SJSA1 (cell line): Measurements from ENCODE around the gene SUPT3H. TPM values are rescaled to one million over a fixed set of nuclear protein-coding genes. Genes with fewer than 3 reads are reported as not detected.

Experiments
- DNase-seq, 2 experiments: peaks; one replicate each; pipeline ENCODE4 v3.0.0-alpha.2; 2015 to 2020; ENCODE audit warnings: low spot score in 2 of 2, low read depth in 1 of 2
- H3K27ac ChIP-seq: fragments of 250-450 bp; sonication (Bioruptor Pico); 2 replicates; pipeline ENCODE4 v1.5.1; 2020; ENCODE audit warnings: mild to moderate bottlenecking, moderate library complexity
- H3K27me3 ChIP-seq: fragments of 250-450 bp; sonication (Bioruptor Pico); replicated peaks from 2 replicates; pipeline ENCODE4 v1.5.1; 2020; ENCODE audit warnings: mild to moderate bottlenecking, moderate library complexity
- H3K36me3 ChIP-seq: fragments of 250-450 bp; sonication (Bioruptor Pico); 2 replicates; pipeline ENCODE4 v1.5.1; 2020; ENCODE audit warnings: mild to moderate bottlenecking
- H3K4me1 ChIP-seq: fragments of 250-450 bp; sonication (Bioruptor Pico); replicated peaks from 2 replicates; pipeline ENCODE4 v1.6.1; 2021; ENCODE audit warnings: mild to moderate bottlenecking
- H3K4me3 ChIP-seq: fragments of 250-450 bp; sonication (Bioruptor Pico); 2 replicates; pipeline ENCODE4 v1.5.1; 2020; ENCODE audit warnings: mild to moderate bottlenecking
- H3K9me3 ChIP-seq: fragments of 250-450 bp; sonication (Bioruptor Pico); replicated peaks from 2 replicates; pipeline ENCODE4 v1.5.1; 2020; ENCODE audit warnings: mild to moderate bottlenecking
- total RNA-seq: library from RNA; depleted of rRNA; stranded (reverse); fragments of >200 nt; shearing (Covaris generic); gene quantifications from 2 replicates; pipeline ENCODE4 v1.2.3, GENCODE V29; 2014

SUPT3H gene
- total RNA-seq, 1 experiment from 2014 or later = 6.7 TPM

DNA sequence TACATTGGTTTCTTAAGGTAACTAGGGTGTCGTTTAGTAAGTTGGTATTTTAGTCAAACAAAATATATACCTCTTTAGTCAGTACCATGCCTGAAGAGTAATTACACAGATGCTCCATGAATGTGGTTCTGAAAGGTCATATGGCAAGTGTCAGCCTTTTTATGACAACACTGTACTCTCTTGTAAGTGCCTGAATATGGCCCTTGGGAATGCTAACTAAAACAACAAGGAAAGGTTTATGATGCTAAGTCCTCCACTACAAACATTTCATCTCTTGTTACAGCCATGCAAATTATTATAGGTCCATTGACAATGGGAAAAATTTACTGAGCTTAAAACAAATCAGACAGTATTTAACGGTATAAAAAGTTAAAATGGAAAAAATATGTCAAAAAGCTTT, 39.0 kb upstream of the SUPT3H start:
- no peak for DNase-seq

DNA sequence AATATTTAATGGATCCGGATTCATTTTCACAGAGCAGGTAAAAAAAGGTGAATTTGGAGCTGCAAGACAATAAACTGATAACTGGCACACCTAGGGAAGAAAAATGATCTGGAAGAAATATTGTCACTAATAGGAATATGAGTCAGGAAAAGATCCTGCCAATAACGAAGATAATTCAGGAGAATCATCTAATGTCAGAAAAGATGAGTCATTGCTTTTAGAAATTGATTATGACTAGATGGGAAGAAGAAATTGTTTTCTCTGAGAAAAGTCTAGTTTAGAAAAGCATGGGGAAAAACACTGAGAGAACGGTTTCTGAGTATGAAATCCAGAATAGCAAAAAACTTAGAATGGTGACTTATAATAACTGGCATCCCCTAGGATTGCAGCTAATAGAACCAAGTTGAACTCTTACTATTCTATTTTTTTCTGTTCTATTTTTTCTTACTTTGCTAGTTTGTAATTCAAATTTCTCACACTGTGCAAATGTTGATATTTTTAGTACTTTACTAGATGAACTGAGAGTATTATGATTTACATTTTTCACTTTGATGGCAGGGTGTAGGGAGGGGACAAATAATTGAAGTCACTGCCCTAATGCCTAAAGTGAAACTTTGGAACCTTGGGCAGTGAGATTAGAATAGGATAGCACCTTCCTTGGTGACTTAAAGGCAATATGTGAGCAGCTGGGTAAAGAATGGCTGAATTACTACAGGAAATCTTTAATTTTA, 38.2 kb upstream of the SUPT3H start:
- H3K4me3 ChIP-seq = no peak overlapping the region
- DNase-seq = no peak
- no peaks in the 10 kb centered on the region for H3K9me3 ChIP-seq
- no peaks in the 10 kb centered on the region for H3K27me3 ChIP-seq
- H3K27ac ChIP-seq = no peak overlapping the region
- H3K36me3 ChIP-seq = no peaks in the 10 kb centered on the region
- H3K4me1 ChIP-seq = peaks cover 14% of the 10 kb centered on the region

More for the DNA sequence above, 39.0 kb upstream of the SUPT3H start:
- no peaks in the 10 kb centered on the region for H3K9me3 ChIP-seq
- no peak overlapping the region for H3K4me3 ChIP-seq
- H3K4me1 ChIP-seq = peaks cover 14% of the 10 kb centered on the region
- no peaks in the 10 kb centered on the region for H3K36me3 ChIP-seq
- H3K27me3 ChIP-seq = no peaks in the 10 kb centered on the region
- no peak overlapping the region for H3K27ac ChIP-seq

DNA sequence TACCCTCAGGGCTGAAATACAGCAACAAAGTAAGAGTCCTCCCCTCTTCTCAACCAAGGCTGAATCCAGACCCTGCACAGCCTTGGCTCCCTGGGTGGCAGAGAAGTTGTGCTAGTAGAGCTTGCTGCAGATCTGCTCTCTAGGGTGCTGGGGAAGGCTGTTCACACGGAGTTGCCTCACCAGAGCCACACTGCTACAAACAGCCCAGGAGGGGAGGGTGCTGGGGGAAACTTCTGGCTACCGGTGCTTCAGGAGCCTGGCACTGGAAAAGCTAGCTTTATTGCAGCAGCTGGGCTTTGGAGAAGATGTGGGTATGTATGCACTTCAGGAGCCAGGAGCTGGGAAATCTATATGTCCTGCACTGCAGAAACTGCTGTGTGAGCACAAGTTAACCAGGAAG, 37.6 kb upstream of the SUPT3H start:
- Histone ChIP-seq H3K9me3 (no peaks in the 10 kb centered on the region), H3K4me1 (peaks cover 14% of the 10 kb centered on the region), H3K36me3 (no peaks in the 10 kb centered on the region), H3K27ac (no peak overlapping the region), H3K4me3 (no peak overlapping the region), H3K27me3 (no peaks in the 10 kb centered on the region)
- no peak for DNase-seq

DNA sequence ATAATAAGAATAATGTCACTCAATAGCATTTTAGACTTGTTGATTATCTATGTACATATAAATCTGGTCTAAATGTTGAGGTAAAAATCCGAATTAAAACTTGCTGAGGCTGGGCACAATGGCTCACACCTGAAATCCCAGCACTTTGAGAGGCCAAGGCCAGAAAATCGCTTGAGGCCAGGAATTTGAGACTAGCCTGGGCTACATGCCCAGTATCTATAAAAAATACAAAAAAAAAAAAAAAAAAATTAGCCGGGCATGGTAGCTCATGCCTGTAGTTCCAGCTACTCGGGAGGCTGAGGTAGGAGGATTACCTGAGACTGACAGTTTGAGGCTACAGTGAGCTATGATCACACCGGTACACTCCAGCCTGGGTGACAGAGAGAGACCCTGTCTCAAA, 34.2 kb upstream of the SUPT3H start:
- H3K9me3 ChIP-seq = no peaks in the 10 kb centered on the region
- DNase-seq = no peak
- H3K27ac ChIP-seq = no peak overlapping the region
- no peak overlapping the region for H3K4me3 ChIP-seq
- H3K4me1 ChIP-seq = no peaks in the 10 kb centered on the region
- H3K27me3 ChIP-seq = no peaks in the 10 kb centered on the region
- H3K36me3 ChIP-seq = no peaks in the 10 kb centered on the region

DNA sequence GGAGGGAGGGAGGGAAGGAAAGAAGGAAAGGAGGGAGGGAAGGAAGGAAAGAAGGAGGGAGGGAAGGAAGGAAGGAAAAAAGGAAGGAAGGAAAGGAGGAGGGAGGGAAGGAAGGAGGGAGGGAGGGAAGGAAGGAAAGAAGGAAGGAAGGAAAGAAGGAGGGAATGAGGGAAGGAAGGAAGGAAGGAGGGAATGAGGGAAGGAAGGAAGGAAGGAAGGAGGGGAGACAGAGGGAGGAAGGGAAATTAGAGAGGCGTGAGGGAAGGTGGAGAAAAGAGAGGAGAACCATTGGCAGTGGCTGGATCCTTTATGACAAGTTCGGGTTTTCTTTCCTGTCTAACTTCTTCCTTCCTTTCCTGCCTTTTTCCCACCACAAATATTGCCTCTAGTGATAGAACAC, 22.3 kb upstream of the SUPT3H start:
- Histone ChIP-seq H3K4me1 (no peaks in the 10 kb centered on the region), H3K27me3 (no peaks in the 10 kb centered on the region), H3K36me3 (no peaks in the 10 kb centered on the region), H3K4me3 (no peak overlapping the region), H3K9me3 (no peaks in the 10 kb centered on the region), H3K27ac (no peak overlapping the region)
- no peak for DNase-seq

DNA sequence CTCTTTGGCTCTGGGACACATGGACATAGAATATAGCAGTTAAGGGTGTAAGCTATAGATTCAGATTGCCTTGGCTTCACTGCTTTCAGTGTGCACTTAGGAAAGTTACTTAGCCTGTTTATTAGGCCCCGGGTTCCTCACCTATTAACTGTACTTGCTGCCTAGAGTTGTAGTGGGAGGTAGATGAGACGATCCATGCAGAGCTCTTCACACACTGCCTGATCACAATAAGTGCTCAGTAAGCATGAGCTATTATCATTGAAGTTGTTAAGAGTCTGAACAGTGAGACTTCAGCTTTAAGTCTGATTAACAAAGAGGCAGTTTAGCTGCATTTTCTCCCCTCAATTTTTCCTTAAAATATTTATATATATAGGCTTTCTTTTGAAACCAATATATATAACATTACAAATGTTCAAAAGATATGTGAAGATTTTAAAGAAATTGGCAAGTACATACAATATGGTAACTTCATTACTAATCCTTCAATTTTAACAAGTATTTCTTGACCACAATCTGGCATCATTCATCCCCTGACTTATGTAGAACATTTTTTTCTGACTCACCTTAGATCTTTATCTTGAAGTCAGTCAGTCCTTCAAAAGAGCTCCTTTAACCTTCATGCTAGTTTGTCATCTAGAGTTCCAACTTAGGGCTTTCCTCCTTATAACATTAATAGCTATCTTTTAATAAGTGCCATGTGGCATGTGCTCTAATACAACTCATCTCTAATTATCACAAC, 20.5 kb upstream of the SUPT3H start:
- Histone ChIP-seq H3K27ac (no peak overlapping the region), H3K27me3 (no peaks in the 10 kb centered on the region), H3K4me1 (no peaks in the 10 kb centered on the region), H3K4me3 (no peak overlapping the region), H3K36me3 (no peaks in the 10 kb centered on the region), H3K9me3 (no peaks in the 10 kb centered on the region)
- DNase-seq = no peak

DNA sequence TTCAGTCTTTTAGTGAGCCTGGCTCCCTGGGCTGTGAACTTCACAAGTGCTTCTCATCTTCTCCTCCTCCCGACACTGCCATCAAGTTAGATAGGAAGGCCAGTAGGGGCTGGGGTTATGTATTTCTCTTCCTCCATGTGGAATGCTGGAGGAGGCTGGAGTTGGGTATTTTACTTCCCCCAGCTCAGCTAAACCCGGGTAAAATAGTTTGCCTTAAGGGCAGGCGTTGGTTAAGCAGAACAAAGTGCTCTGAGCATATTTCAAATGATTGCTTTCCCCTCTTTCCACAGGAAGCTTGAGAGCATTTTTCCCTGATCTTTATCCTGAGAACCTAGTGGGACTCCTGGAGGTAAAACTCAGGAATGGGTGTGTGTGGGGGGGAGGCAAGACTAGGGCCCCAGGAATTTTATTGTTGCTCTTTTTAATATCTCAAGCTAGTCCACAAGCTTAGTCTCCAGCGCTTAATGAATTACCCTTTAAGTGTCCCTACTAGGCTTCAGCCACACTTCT, 16.9 kb upstream of the SUPT3H start:
- Histone ChIP-seq H3K36me3 (no peaks in the 10 kb centered on the region), H3K4me3 (no peak overlapping the region), H3K27me3 (no peaks in the 10 kb centered on the region), H3K9me3 (no peaks in the 10 kb centered on the region), H3K27ac (no peak overlapping the region), H3K4me1 (no peaks in the 10 kb centered on the region)
- no peak for DNase-seq

DNA sequence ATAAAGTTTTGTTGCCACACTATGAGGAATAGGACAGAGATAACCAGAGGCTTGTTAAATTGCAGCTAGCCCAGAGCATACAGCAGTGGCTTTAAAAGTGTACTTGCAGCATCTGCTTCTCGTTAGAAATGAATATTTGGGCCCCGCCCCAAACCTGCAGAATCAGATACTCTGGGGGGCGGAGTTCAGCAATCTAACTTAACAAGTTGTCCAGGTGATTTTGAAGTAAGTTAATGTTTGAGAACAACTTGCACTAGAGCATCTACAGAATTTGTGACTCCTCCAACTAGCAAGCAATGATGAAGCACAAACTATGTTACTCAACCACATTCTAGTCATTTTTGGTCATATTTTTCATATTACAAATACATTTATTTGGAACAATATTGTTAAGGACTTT, 10.6 kb upstream of the SUPT3H start:
- Histone ChIP-seq H3K4me1 (peaks cover 15% of the 10 kb centered on the region), H3K4me3 (no peak overlapping the region), H3K27ac (no peak overlapping the region), H3K36me3 (no peaks in the 10 kb centered on the region), H3K9me3 (no peaks in the 10 kb centered on the region), H3K27me3 (no peaks in the 10 kb centered on the region)
- no peak for DNase-seq

DNA sequence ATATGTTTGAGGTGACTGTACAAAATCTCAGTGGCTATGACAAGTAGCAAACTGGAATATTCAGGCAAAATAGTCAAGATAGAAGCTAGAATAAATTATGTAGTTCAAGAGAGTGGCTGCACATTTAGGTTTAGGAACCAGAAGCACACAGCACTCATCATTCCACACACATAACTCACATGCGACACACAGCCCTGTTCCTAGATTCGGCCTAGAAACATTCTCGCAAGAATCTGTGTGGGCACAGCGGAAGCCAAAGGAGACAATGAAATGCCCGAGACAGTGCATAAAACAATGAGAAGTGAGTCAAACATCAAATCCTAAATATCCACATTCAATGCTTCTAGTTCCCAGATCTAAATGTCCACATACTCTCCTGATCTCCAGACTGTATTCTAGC, 9.5 kb upstream of the SUPT3H start:
- Histone ChIP-seq H3K36me3 (no peaks in the 10 kb centered on the region), H3K27ac (no peak overlapping the region), H3K9me3 (no peaks in the 10 kb centered on the region), H3K4me1 (peaks cover 15% of the 10 kb centered on the region), H3K4me3 (no peak overlapping the region), H3K27me3 (no peaks in the 10 kb centered on the region)
- DNase-seq = peak; percentile 40 to 53

DNA sequence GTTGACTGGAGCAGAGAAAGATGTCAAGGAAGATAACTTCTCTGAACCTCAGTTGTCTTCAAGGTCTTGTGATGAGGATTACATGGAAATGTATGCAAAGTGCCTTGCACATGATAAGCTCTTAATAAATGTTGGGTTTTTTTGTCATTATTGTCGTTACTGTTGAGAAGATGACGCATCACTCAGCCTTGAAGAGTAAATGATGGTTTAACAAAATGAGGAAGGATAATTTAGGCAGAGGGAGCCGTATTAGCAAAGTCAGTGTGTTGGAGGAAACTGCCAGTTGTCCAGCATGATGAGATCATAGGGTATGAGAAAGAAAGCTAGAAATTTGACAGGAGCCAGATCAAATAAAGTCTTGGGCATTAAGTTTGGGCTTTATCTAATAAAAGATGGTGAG, 8.8 kb upstream of the SUPT3H start:
- DNase-seq = no peak

DNA sequence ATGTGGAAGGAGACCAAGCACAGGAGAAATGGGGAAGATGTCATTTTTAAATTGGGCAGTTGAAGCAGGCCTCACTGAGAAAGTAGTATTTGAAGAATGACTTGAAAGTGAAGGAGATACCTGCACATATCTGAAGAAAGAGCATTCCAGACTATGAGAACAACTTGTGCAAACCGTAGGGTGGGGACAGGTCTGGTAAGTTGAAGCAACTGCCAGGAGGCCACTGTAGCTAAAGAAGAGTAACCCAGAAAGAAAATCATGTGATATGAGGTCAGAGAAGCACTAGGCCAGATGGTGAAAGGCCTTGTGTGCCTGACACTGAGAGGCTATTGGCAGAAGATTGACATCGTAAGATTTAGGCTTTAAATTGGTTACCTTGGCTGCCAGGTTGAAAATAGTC, 4.7 kb upstream of the SUPT3H start:
- H3K4me3 ChIP-seq = no peak overlapping the region
- no peaks in the 10 kb centered on the region for H3K36me3 ChIP-seq
- H3K27me3 ChIP-seq = no peaks in the 10 kb centered on the region

More for the DNA sequence above, 8.8 kb upstream of the SUPT3H start:
- peaks cover 15% of the 10 kb centered on the region for H3K4me1 ChIP-seq
- H3K4me3 ChIP-seq = no peak overlapping the region
- no peaks in the 10 kb centered on the region for H3K36me3 ChIP-seq
- no peaks in the 10 kb centered on the region for H3K9me3 ChIP-seq
- H3K27me3 ChIP-seq = no peaks in the 10 kb centered on the region
- no peak overlapping the region for H3K27ac ChIP-seq

DNA sequence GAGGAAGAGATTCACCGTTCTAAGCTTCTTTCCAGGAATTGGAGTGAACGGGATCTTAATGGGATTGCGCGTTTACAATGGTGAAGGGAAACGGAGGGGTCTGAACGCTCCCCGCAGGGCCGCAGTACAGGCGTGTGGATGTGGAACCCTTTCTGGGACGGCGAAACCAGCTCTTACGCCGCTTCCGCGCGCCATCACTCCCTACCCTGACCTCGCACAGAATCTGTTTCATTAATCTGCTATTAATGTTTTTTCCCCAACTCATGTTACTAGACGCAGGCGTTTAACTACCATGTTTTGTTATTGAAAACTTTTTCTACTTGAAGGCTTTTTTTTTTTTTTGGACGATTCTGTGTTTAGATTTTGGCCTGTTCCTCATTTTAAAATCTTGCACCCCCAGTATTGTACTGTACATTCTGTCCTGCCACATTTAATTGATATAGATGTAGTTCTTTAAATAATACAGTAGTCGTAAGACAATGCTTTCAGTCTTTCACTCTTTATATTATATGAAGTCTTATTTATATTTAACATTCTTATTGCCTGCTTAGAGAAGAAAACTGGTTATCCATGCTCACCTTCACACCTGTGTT, 696 bp upstream of the SUPT3H start:
- H3K36me3 ChIP-seq = no peaks in the 10 kb centered on the region
- H3K27ac ChIP-seq = peak overlapping the region; percentile 95
- H3K4me1 ChIP-seq = peaks cover 10% of the 10 kb centered on the region
- H3K27me3 ChIP-seq = no peaks in the 10 kb centered on the region
- DNase-seq = no peak
- peak overlapping the region; percentile 61 for H3K4me3 ChIP-seq
- H3K9me3 ChIP-seq = no peaks in the 10 kb centered on the region

More for the DNA sequence above, 4.7 kb upstream of the SUPT3H start:
- no peak for DNase-seq
- H3K27ac ChIP-seq = no peak overlapping the region
- H3K4me1 ChIP-seq = peaks cover 9% of the 10 kb centered on the region
- no peaks in the 10 kb centered on the region for H3K9me3 ChIP-seq

DNA sequence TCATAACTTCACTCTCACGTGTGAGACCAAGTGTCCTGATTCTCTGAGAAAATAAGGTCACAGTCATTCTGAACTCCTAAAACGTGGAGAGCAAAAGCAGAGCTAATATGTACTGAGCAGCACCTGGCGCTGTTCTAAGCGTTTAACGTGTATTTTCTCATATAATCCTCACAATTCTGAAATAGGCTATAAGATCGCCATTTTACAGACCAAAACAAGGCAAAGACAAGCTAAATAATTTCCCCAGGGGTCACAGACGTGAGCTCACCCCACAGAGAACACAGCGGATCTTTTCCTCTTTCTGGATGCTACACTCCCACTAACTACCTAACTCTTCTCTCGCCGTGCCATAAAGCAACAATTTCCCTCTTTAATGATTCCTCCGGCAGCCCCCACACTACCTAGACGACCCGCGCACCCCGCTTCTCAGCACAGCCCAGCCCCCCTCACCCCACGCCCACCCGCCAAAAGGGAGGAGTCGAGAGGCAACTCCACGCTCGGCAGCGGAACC, 636 bp downstream of the SUPT3H start:
- Histone ChIP-seq H3K9me3 (no peaks in the 10 kb centered on the region), H3K4me1 (peaks cover 10% of the 10 kb centered on the region), H3K36me3 (no peaks in the 10 kb centered on the region), H3K27ac (peak overlapping the region; percentile 95), H3K4me3 (peak overlapping the region; percentile 61), H3K27me3 (no peaks in the 10 kb centered on the region)
- no peak for DNase-seq
